Mammary epithelial cell (primary cell): ENCODE measurements around the gene BNIP3.

Source experiments
- CTCF ChIP-seq, 2 donors: IDR thresholded peaks in 1 of 2; conservative IDR thresholded peaks in 1 of 2; 2 replicates each; pipeline ENCODE4 v1.5.1; 2011 to 2012; ENCODE audit warnings: inconsistent platforms in 2 of 2, low read length in 2 of 2, mild to moderate bottlenecking in 2 of 2, control low read depth in 1 of 2, low read depth in 1 of 2; ENCODE audit not compliant: insufficient read depth in 1 of 2; ENCODE audit errors: extremely low read depth in 1 of 2
- EZH2 ChIP-seq: IDR thresholded peaks from 2 replicates; pipeline ENCODE4 v1.6.1; 2012; ENCODE audit warnings: low read length, inconsistent platforms, borderline replicate concordance

GRCh38 chr10:131931981-131932380 is 49.7 kb downstream of the BNIP3 start:
- TF ChIP-seq CTCF (conservative IDR thresholded peaks at IDR 0.05 in 1 of 2, IDR thresholded peaks at IDR 0.05 in 1 of 2; ENCODE audit: extremely low read depth in 1 of 2, insufficient read depth in 1 of 2, low read depth in 1 of 2, low read length in 2 of 2) (no peak), EZH2 (no peak)
